Measurements from ENCODE around the gene RBMS2. TPM values are rescaled to one million over a fixed set of nuclear protein-coding genes. Genes with fewer than 3 reads are reported as not detected.

RBMS2 gene
- total RNA-seq, 1 experiment from 2014 or later = 18.2 TPM

GRCh38 chr12:56585098-56585497 lies 63.5 kb downstream of the RBMS2 start:
- TF ChIP-seq TCF7L2 (IDR thresholded peaks at IDR 0.05; ENCODE audit: low read depth, low read length) (no peak), CTCF (IDR thresholded peaks at IDR 0.05) (no peak), POLR2AphosphoS5 (IDR thresholded peaks at IDR 0.05; ENCODE audit: low read depth, low read length) (no peak), SIN3A (IDR thresholded peaks at IDR 0.05; ENCODE audit: borderline replicate concordance, insufficient read depth, low read depth, low read length) (no peak), REST (IDR thresholded peaks at IDR 0.05; ENCODE audit: insufficient read depth in 1 of 2, low read depth in 2 of 2, low read length in 1 of 2) (no peak)
- no peaks in the 10 kb centered on the region for H3K27me3 ChIP-seq (ENCODE audit: control insufficient read depth, insufficient read depth, low read length)
- H3K4me1 ChIP-seq (ENCODE audit: control insufficient read depth, insufficient read depth, low read length) = no peaks in the 10 kb centered on the region
- ChIA-PET CTCF (no interaction called here), POLR2A (no interaction called here)
- no peaks in the 10 kb centered on the region for H3K9me3 ChIP-seq (ENCODE audit: control insufficient read depth, insufficient read depth, low read depth, low read length)
- H3K36me3 ChIP-seq (ENCODE audit: control insufficient read depth, insufficient read depth, low read length) = no peaks in the 10 kb centered on the region
- in situ Hi-C loops (cut with HindIII; ENCODE audit: low pct_unique_long_range_greater_than_20kb, low sequenced_read_pairs) = no loop called here
- no peak overlapping the region for H3K4me3 ChIP-seq (ENCODE audit: low read depth in 2 of 2, low read length in 2 of 2)
- no TSS peak for BruUV-seq (replicated peaks)
- intact Hi-C loops (cut with micrococcal nuclease; ENCODE audit: unreplicated experiment) = no loop called here
- H3K27ac ChIP-seq (ENCODE audit: low read length) = no peak overlapping the region
- DNase-seq (ENCODE audit: low read depth, low spot score) = no peak
- no peak for ATAC-seq

GRCh38 chr12:56589783-56590182 lies 68.2 kb downstream of the RBMS2 start:
- CTCF ChIA-PET = interaction anchor here (0.6 kb wide), 2 partner anchors 68 to 98 kb away, joined by 7 to 14 read pairs; partner anchors contain the start of gene RBMS2

More at GRCh38 chr12:56589783-56590182, 68.2 kb downstream of the RBMS2 start:
- no TSS peak for BruUV-seq (replicated peaks)
- POLR2A ChIA-PET = no interaction called here
- TF ChIP-seq REST (IDR thresholded peaks at IDR 0.05; ENCODE audit: insufficient read depth in 1 of 2, low read depth in 2 of 2, low read length in 1 of 2) (no peak), TCF7L2 (IDR thresholded peaks at IDR 0.05; ENCODE audit: low read depth, low read length) (no peak), CTCF (IDR thresholded peaks at IDR 0.05) (no peak), SIN3A (IDR thresholded peaks at IDR 0.05; ENCODE audit: borderline replicate concordance, insufficient read depth, low read depth, low read length) (no peak), POLR2AphosphoS5 (IDR thresholded peaks at IDR 0.05; ENCODE audit: low read depth, low read length) (no peak)
- H3K27me3 ChIP-seq (ENCODE audit: control insufficient read depth, insufficient read depth, low read length) = no peaks in the 10 kb centered on the region
- H3K27ac ChIP-seq (ENCODE audit: low read length) = no peak overlapping the region
- no peaks in the 10 kb centered on the region for H3K9me3 ChIP-seq (ENCODE audit: control insufficient read depth, insufficient read depth, low read depth, low read length)
- no peaks in the 10 kb centered on the region for H3K36me3 ChIP-seq (ENCODE audit: control insufficient read depth, insufficient read depth, low read length)
- no peak for ATAC-seq
- no peak for DNase-seq (ENCODE audit: low read depth, low spot score)
- in situ Hi-C loops (cut with HindIII; ENCODE audit: low pct_unique_long_range_greater_than_20kb, low sequenced_read_pairs) (no loop called here), intact Hi-C loops (cut with micrococcal nuclease; ENCODE audit: unreplicated experiment) (no loop called here)
- no peaks in the 10 kb centered on the region for H3K4me1 ChIP-seq (ENCODE audit: control insufficient read depth, insufficient read depth, low read length)
- H3K4me3 ChIP-seq (ENCODE audit: low read depth in 2 of 2, low read length in 2 of 2) = no peak overlapping the region

Measured in Panc1 (cell line).